NK-92 (cell line): Measurements from ENCODE around the gene CDC42EP3.

Experiments used
- DNase-seq: peaks from one replicate; lab custom pipeline; 2025; ENCODE audit not compliant: unreplicated experiment; lab: John Stamatoyannopoulos, UW

Gene CDC42EP3

GRCh38 chr2:37637190-37637860 is 34.1 kb downstream of the CDC42EP3 start:
- DNase-seq: no peak

- no peak for DNase-seq
These were observed 34.9 kb downstream of the CDC42EP3 start for GRCh38 chr2:37636381-37637066.

- DNase-seq: no peak
These were observed 35.7 kb downstream of the CDC42EP3 start for GRCh38 chr2:37635504-37636380.

DNA sequence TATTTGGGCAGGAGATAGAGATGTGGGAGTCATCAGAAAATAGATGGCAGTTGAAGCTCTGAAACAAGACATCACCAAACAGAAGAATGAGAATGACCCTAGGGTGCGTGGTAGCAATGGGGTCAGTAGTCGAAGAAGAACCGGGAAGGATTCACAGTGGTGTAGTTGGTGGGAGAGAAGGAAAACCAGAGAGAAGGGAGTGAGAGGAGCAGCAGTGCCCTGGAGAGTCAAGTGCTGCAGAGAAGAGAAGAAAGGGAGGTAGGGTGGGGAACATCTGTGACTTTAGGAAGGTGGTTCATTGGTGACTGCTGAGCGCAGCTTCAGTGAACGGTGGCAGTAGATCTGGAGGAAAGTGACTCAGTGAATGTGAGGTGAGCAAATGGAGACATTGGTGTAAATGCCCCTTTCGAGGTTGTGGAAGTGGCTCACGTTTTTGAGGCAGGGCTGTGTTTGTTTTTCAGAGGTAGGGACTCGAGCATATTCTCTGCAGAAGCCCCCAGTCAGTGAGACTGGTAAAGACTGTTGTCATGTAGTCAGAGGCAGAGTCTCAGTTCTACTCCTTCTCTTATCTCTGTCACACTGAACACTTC is 36.4 kb downstream of the CDC42EP3 start:
- DNase-seq: no peak

DNA sequence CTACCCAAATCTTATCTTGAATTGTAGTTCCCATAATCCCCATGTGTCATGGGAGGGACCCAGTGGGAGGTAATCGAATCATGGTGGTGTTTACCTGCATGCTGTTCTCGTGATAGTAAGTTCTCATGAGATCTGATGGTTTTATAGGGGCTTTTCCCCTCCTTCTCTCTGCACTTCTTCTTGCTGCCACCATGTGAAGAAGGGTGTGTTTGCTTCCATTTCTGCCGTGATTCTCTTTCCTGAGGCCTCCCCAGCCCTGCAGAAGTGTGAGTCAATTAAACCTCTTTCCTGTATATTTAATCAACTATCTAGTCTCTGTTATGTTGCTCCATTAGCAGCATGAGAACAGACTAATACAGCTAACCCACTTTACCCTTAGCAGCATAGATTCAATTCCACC is 37.6 kb downstream of the CDC42EP3 start:
- no peak for DNase-seq

DNA sequence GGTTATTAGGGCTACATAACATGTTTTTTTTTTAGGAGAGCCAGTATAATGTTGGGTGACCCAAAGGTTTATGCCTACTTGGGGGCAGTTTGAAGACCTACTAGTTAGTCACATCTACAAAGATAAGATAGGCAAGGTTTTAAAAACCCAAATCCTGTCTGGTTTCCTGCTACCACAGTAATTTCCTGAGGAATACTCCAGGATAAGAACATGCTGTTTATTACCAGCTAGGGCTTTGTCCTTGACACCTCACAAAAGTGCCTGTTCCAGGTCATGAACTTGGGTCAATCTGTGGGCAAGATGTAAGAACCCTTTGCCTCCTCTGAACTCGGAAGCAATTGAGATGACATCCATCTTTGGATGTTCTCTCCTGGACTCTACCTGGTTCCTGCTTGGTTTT is 38.2 kb downstream of the CDC42EP3 start:
- no peak for DNase-seq

GRCh38 chr2:37632310-37632709 is 39.1 kb downstream of the CDC42EP3 start:
- DNase-seq: no peak

DNA sequence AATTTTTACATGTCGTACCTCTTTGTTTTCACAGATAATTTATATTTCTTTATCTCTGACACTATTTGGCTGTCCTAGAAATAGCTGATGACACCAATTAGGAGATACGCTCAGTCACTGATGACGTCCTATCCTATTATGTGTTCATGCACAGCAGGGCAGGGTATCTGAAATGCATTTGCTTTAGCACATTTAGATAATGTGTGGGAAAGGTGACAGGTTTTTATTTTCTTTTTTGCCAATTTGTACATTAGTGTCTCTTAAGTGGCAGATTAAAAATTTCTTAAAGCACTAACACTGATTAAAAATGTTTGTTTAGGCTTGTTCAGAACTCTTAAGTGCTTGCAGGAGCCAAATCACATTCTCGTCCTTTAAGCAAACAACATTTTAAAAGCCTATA is 39.7 kb downstream of the CDC42EP3 start:
- DNase-seq: no peak

- no peak for DNase-seq
These were observed 40.1 kb downstream of the CDC42EP3 start for GRCh38 chr2:37631292-37631691.

DNA sequence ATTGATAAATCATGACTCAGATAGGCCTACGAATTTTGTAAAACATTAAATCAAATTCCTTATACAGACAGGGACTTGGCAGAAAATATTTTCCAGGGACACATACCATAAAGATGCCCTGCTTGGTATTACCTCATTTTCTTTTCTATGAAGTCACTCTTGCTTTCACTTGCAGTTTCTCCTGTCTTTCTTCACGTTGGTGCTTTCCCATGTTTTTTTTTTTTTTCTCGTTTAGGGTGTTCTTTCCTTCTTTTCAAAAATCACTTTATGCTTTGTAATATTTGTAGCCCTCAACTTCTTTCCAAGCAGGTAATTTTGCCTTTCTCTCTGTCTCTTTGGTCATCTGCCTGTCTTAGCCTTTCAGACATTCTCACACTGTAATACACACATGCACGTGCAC is 40.7 kb downstream of the CDC42EP3 start:
- no peak for DNase-seq

DNA sequence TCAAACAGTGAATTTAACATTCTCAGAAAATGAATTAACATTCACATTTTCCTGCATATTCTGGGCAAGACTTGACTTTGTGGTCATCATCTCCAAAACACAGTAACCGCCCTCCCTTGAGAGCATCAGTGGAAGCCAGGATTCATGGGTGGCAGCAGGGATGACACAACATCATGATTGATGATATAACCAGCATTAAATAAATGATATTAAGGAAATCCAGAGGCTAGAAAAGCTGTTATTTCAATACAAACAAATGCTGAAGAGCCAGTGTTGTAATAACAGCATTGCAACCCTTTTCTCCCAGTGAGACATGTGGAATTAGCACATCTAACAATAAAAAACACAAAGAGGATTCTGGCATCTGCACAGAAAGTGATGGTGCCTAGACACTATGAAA is 41.1 kb downstream of the CDC42EP3 start:
- DNase-seq: no peak

- DNase-seq: no peak
These were observed 41.9 kb downstream of the CDC42EP3 start for GRCh38 chr2:37629529-37629928.

- no peak for DNase-seq
These were observed 43.7 kb downstream of the CDC42EP3 start for GRCh38 chr2:37627710-37628109.

- no peak for DNase-seq
These were observed 45.5 kb downstream of the CDC42EP3 start for GRCh38 chr2:37625796-37626571.

DNA sequence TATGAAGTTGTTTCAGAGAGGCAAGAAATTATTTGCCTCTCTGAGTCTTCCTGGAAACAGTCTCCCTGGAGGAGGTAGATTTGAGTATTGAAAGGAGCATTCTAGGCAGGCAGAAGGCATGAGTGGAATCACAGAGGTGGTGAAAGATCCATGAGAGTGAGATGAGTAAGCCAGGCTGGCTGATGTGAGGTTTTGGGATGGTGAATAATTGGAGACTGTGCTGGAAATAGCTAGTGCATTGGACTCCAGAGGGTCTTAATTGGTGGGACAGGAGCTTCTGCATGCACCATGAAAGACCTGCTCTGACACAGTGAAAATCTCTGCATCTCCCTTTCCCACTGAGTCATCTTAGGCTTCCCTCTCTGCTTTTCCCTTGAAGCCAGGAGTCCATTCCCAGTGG is 46.3 kb downstream of the CDC42EP3 start:
- no peak for DNase-seq

DNA sequence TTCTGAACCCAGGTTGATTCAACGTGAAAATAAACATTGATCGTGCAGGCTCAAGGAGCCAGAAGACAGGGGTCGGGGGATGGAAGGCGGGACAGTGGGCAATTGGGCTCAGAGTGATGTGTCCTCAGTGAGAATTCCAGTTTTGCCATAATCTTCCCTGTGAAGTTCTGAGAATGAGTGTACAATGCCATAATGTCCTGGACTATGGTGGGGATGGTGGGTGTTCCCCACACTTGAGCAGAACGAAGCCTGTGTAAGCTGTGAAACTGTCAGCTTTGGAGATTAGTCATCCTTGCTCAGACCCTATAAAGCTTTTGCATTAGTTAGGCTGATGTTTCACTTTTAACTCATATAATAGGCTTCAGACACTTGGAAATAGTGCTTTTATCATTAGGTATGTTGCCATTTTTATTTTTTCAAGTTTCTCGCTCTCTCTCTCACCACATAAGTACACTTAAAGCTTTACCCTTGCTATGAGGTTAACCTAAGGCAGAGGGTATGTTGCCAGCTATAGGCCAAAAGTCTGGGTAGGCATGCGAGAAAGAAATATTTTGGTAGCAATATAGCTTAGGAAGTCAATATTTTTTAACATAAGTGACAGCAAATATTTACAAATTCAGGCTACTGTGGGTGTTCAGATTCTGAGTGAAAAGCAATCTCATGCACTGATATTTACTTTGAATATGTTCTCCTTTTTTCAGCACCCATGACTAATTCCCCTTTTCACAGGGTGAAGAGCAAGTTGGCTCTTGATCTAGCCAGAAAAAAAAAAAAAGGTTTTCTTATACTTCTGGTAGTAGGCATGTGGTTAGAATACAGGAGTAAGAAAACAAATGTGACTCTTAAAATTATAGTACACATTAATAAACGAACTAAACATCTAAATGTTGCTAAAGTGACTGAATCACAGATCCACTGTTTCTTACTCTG is 47.2 kb downstream of the CDC42EP3 start:
- DNase-seq: no peak

- no peak for DNase-seq
These were observed 48.0 kb downstream of the CDC42EP3 start for GRCh38 chr2:37623406-37623805.

DNA sequence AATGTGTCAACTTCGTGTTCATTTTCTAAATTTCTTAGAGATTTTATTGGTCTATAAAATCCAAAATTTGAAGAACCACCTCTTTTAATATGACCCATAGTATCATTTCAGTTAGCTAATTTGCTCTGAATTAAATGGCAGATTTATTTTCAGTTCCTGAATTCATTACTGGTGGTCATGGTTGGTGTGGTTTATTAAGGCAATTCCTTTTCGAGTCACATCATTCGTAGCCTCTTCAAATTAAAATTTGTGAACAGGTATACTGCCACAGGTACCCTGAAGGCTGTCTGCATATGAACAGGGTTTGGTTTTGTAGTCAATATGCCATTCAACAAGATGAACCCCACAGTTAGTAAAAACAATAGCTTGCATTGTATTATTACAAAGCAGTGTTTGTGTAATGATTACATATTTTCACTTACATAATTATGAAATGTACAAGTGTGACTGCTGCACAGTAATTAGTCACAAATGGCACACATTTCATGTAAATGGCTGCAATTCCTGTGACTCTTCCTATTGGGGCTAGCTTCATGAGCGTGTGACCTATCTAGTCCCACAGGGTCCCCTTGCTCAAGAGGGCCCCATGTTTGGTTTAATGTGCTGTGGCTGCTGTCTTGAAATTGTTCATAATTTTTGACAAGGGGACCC is 48.9 kb downstream of the CDC42EP3 start:
- DNase-seq: no peak

DNA sequence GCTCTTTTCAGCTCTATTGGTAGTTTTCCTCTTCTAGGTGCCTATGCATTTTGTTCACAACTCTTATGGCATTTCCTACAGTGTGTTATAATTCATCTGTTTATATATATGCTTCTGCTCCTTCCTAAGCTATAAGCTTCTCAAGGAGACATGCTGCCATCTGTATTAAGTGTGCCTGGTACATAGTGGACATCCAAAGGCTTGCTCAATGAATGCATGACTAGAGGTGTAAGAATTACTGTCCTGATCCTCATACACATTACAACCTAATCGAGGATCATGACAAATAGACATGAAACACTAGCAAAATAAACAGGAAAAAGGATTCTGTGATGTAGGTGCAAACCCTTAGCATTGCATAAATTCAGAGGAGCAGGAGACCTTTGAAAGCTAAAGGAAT is 50.2 kb downstream of the CDC42EP3 start:
- no peak for DNase-seq
